HG02642 (cell line): Measurements from ENCODE around the gene GALNT15.

Experiments
- ATAC-seq: cut with Tn5 transposase; IDR thresholded peaks from one replicate; pipeline ENCODE4 v1.9.1; 2021; ENCODE audit warnings: mild to moderate bottlenecking; ENCODE audit not compliant: unreplicated experiment, poor library complexity

Gene GALNT15

DNA sequence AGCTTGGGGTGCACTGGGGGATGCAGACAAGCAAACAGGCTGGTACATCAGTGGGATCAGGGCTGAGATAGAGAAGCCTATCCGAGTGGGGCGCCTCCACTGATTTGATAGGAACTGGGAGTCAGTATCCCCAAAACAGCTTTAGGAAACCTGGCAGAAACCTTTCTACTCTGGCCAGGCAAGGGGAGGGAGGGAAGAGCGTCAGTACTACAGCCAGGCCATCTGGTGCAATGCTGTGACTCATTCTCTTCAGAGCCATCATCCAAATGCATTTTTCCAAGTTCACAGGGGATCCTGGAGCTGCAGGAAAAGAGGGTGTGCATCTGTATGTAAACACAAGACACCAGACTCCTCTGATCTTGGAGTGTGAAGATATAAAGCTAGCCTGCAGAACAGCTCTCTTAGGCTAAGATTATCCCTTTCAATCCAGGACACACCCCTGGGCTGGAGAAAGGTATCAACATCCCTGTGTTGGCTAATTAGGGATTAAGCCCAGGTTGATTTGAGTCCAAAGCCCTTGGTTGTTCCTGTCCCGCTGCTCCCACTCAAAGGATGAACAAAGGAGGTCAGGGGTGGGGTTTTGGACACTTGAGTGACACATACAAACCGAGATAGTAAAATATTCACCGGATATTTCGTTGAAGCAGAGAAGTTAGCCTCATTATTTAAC, 9.3 kb downstream of the GALNT15 start:
- ATAC-seq, result no peak

DNA sequence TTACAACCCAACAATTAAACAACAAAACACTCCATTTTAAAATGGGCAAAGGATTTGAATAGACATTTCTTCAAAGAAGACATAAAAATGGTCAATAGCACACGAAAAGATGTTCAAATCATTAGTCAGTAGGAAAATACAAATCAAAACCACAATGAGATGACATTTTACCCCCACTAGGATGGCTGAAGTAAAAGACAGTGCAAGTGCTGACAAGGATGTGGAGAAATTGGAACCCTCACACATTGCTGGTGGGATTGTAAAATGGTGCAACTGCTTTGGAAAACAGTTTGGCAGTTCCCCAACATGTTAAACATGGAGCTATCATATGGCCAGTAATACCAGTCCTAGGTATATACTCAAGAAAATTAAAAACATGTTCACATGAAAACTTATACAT, 11.6 kb downstream of the GALNT15 start:
- ATAC-seq, result no peak

DNA sequence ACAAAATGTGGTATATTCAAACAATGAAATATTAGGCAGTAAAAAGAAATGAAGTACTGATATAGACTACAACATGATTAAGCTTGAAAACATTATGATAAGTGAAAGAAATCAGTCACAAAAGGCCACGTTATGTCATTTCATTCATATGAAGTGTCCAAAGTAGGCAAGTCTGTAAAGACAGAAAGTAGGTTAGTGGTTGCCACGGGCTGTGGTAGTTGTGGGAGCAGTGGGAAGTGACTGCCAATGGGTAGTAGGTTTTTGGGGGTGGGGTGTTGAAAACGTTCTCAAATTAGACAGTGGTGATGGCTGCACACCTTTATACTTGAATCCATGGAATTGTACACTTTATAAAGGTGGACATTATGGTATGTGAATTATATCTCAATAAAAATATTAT, 12.1 kb downstream of the GALNT15 start:
- no peak for ATAC-seq

DNA sequence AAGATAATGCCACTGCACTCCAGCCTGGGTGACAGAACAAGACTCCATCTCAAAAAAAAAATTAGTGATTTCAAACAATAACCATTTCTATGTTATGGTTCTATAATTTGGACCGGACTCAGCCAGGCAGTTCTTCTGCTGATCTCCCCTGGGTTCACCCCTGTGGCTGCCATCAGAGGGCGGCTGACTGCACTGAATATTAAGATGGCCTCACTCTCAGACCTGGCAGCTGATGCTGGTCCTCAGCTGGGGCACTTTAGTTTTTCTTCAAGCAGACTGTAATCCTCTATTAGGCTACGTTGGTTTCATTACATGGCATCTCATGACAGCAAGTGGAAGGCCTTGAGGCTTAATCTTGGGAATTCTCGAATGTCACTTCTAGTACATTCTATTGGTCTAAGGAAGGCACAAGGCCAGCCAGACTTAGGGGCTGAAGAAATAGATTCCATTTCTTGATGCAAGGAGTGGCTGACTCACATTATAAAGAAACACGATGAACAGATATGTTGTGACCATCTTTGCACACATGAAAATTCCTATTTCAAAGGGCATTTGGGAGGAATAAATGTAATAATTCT, 12.8 kb downstream of the GALNT15 start:
- no peak for ATAC-seq

DNA sequence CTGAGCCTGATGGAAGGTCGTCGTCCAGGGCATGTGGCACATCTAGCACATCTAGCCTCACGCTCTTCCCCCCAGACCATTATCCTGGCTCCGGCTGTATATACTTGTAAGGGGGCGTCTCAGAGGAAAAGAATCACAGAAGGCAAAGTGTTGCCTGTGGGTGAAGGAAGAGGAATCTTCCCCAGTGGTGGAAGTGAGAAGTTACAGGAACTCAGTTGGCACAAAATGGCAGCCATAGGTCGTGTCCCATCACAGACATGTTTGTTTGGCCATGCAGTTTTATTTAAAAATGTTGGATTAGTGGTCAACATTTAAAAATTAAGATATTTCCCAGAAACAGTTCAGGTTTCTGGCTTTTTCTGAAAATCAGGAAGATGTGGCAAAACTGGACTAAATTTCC, 13.6 kb downstream of the GALNT15 start:
- no peak for ATAC-seq

DNA sequence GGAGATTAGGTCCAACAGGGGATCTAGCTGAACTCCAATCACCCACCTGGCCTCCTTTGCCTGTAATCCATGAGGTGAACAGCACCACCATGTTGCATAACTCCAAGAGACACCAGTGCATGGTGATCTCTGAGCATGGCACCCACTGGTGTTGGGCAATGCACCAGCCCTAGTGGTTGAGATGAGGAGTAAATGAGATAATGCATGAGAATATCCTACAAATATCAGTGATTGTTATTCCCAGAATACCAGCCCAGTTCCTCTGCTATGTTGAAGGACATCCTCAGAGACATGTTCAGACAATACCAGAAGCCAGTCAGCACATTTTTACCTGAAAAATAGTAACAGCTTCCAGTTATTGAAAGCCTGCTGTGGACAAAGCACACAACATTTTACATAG, 14.7 kb downstream of the GALNT15 start:
- ATAC-seq, result no peak

DNA sequence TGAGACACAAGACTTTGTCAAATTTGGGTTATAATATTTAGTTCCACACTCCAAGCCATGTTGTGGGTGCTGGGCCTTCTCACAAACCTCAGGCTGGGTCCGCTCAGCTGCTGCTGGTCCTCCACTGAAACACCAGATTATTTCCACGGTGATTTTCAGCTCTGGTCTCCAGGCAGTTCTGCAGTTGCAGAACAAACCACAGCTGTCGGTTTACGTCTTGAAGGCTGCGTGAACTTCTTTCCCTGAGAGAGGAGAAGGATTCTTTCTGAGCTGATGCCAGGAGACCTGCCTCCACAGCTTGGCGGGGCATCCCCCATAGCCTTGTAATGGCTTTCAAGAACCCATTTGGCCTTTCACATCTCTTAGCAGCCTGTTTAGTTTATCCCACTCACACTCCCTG, 16.2 kb downstream of the GALNT15 start:
- ATAC-seq, result no peak

DNA sequence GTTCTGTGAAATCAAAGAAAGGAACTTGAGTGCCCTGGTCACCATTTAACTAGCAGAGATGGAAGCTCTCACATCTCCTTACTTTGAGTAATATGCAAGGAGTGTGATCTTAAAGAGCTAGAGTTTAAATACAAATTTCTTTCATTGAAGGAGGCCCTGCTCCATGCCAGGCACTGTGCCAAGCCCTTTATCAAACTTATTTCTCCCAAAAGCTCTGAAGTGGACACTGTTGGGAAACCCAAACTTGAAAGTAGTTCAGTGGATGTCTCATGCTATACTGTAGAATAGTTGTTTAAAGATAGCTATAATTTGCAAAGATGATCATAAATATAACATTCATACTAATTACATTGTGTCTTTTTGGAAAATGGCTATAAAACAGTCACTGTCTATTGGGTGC, 17.1 kb downstream of the GALNT15 start:
- no peak for ATAC-seq

DNA sequence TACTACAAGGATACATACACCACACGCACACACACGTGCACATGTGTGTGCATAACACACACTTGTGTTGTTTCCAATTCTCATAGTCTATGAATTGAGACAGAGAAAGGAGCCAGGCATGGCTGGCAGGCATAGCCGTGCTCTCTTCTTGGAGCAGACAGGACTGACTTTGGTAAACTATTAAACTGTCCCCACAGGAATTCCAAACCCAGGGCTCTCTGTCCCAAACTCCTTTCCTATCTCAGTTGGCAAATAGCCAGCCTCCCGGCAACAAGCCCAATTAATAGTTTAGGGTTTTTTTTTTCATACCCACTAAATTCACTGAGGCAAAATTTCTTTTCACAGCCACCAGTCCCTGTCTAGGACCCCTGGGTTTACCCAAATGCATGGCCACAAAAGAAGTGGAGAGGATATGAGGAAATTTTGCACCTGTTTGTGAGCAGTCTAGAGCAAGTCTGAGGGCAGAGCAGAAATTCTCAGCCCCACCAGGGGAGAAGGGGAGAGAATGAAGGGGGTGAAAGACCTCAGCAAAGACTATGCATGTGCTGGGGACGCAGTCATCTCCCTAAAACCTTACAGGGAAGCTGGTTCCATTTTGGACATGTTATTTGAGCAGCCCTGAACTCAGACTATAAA, 17.8 kb downstream of the GALNT15 start:
- ATAC-seq, result no peak

DNA sequence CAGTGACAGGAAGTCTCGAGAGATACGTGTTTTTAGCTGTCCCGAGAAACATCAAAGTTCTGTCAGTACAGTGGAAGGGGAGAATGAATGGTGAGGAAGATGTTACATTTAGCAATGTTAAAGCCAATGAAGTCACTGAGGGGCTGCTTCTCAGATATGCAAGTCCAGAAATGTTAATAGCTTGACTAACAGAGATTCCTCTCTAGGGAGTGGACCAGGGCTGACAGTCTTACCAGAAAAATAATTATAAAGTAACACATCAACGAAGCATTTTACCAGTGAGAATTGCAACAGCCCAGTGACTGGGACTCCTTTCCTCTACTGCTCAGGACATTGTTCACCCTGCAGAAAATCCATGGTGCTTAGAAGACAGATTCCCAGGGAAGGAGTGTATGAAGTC, 23.9 kb downstream of the GALNT15 start:
- no peak for ATAC-seq

DNA sequence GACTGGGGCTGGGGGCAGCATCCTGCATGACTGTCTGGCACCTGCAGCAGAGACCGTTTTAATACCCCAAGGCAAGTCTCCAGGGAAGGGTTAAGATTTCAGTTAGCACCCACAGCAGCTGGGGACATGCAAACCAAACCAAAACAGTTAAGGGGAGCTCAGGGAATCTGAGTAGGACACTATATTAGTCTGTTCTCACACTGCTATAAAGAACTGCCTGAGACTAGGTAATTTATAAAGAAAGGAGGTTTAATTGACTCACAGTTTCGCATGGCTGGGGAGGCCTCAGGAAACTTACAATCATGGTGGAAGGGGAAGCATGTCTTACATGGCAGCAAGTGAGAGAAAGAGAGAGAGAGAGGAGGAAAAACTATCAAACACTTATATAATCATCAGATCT, 25.3 kb downstream of the GALNT15 start:
- no peak for ATAC-seq

DNA sequence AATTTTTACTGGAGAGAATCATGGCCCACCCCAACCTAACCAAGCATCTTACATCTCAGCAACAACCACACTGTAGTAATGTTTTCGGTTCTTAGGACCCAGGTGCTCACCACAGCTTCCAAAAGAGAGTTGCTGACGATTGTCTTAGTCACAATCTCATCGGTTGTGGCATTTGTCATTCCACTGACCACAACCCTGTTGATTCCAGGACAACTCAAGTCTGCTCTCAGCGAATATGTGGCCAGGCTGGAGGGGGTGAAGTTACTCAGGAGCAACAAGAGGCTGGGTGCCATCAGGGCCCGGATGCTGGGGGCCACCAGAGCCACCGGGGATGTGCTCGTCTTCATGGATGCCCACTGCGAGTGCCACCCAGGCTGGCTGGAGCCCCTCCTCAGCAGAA, 25.9 kb downstream of the GALNT15 start:
- no peak for ATAC-seq

DNA sequence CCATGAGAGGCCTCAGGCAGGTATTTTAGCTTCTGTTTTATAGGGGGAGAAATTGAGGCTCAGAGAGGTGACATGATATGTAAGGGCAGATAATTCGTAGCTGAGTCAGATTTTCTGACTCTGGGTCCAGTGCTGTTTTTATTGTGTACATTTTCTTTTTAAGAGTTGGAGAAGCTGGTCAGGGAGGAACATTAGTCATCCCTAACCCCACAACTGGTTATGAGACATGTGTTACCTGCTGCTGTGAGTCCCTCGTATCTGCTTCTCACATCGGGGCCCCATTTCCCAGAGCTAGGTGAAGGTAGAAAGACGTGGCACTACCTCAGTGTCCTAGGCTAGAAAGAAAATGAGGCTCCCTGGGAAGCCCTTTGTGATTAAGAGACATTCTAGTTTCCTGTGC, 28.6 kb downstream of the GALNT15 start:
- no peak for ATAC-seq

DNA sequence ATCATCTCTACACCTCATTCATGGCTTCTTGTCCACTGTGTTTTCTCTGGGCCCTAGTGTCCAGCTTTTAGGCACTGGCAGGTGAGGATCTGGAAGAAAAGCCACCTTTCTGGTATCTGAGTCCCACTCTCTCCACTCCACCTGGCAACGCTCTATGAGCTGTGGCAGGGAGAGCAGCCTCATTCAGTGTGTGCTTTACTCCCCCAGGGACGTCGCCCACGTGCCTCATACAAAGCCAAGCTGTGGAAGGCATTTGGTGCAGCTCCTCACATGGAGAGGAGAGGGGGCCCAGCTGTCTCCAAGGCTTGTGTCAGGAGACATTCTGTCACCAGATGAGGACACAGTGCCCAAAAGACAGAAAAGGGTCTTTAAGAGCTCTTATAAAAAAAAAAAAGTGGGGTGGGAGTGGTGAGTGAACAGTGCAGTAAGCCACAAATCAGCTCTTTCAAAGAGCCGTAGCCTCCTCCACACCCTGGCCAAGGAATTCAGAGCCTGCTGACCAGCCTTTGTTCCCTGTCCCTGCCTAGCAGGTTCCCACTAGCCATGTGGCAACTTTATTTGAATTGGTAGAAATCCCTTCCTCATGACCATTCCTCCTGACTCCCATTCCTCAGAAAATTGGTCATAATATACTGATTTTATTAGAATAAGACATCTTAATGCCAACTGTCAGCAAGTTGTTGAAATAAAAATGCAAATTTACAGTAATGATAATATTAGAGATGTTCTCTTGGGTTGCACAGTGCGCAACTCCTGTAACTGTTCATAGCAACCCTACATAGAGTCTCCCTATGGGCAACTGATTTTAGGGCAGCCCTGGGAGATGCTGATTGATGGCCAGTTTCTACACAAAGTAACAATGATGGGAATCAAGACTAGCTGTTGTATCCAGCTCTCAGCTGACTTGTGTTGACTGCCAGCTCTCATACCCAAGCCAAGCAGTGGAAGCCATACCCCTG, 29.5 kb downstream of the GALNT15 start:
- no peak for ATAC-seq

DNA sequence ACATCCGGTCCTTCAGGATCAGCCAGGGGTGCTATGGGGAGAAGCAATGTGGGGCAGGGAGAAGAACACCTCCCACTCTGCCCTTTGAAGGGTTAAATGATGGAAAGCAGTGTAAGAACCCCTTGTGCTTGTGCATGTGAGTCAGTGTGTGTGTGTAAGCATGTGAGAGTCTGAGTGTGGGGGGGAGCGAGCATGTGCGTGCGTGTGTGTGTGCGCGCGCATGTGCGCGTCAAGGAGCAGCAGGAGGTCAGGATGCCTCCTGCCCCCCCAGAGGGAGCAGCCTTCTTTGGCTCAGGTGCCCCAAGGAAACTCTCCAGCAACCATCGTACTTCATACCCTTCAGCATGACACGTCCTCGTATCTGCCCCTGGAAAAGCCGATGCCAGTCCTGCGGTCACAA, 30.3 kb downstream of the GALNT15 start:
- ATAC-seq, result no peak

DNA sequence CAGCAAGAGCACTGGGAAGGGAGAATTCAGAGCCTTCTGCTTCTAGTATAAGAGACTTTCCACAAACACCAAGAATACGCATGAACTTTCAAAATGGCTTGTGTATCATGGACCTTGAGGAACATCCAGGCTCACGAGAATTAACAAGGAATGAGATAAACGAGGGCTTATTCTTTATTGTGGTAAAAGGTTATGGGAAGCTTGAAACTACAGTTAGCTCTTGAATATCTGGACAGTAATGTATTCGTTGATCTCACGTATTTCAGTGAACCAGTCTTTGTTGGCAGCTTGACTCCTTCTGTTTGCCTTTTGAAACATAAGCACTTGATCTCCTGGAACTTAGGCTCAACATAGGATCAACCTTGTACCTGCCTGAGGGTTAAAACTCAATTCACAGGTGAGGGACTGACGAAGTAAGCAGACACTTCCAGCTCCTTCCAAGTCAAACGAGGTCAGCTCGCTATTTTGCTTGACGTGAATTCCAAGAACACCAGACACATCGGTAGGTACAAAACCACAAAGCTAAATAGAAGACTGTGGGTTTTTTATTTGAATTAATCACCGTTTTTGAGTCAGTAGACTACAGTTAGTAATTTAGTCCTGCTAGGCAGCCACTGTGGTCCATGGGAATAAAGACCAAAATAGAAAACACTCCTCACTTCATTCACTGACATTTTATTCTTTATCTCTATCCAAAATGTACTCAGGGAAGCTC, 30.8 kb downstream of the GALNT15 start:
- no peak for ATAC-seq

DNA sequence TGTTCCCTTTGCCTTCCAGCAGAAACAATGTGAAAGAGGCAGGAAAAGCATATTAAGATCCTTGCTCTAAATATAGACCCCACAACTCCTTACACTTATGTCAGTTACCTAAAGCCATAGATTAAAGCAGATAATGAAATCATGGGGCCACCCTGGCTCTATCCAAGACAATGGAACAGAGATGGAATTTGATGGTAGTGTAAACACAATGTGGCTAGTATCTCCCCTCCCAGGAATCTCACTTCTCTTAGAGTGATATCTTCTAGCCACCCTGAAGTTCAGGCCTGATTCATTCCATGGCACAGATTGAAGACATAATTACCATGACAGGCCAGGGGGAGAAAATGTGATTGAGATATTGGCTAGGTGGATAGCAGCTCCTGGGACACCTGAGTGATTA, 32.6 kb downstream of the GALNT15 start:
- no peak for ATAC-seq

DNA sequence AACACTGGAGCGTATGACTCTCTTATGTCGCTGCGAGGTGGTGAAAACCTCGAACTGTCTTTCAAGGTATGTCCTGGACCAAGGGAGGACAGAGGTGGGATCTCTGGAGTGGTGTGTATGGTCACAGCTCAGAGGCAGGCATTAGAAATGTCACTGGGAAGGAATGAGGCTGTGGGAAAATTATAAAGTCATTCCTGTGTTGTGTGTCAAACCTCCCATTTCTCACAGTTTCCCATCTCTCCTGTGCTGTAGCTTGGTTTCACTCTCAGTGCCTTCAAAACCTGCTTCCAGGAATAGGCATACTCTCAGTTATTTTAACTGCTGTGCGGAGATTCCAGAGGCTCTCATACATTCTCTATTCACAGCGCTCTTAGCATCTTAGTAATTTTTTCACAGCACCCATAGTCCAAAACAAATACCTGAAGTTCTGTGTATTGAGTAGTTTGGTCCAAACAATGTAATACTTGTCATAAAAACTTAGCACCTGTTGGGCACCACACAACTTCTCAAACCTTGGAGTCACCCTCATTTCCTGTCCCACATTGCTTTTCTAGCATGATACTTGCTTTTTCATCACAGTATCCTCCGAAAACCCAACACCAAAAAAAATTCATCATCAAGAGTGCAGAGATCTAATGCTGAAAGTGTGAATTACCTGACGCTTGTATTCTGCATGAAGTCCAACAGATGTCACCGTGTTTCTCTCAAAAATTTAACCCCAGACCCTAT, 36.9 kb downstream of the GALNT15 start:
- no peak for ATAC-seq

DNA sequence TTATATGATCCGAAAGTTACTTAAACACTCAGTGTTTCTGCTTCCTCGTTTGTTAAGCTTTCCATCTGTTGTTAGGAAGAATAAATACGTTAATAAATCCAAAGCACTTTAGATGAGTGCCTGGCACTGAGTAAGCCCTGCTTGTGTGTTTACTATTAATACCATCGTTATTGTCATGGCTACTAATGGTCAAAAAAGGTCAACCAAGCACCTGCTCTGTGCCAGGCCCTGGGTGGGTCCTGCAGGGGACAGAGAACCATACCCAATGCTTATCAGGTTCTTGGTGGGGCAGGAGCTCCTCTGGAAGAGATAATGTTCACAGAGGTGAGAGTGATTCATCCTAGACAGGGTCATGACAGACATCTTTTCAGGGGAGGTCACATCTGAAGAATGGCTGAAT, 39.9 kb downstream of the GALNT15 start:
- no peak for ATAC-seq
